ENCODE measurements around the gene SERPING1.
A peak's percentile ranks its signal among the peaks of the same experiment; 100 is the strongest.
"Not testable (repeated sequence)": the region's sequence is repeated elsewhere in the genome, so short reads cannot be mapped to it uniquely, and the experiment has no call there.

Gene SERPING1

DNA sequence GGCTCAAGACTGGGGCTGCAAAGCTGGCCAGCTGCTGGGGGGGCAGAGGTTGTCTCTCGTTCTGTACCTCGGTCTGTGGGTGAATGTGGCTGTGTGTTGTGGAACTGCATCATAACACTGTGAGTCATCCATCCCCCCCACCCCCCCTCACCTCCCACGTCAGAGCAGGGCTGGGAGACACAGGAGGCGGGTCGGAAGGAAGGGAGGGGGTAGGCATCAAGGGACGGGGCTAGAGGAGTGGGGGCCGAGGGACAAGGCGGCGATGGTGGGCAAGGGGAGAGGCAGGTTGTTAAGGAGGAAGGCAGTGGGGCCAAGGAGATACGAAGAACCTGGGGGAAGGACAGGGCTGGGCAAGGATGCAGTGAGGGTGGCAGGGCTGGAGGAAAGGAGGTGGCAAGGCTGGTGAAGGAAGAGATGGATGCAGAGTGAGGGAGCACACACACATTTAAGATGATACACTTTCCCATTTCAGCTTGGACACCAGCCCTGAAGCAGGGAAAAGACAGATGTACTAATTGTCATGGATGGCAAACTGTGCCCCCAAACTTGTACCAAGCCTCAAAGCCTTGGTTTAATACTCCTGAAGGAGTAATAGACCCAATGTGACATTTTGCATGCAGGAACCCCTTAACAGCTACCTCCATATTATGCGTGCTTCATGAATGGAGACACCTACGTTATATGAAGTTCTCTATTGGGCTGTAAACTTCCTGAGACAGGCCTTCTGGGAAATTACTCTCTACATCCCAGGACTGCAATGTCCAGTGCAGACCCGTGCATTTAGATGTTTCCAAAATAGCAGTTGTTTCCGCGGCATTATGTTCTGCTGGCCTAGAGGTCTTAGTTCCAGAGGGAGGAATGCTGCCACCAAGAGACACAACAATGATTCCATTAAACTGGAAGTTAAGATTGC is 52.6 kb downstream of the SERPING1 start, which contains the start of gene YPEL4:
TSS of gene YPEL4 (minus strand) at position 87 of the 913 bp plus-strand sequence. CDS start 2,805 bp downstream, outside the sequence.
- DNase-seq (ENCODE audit: low read depth), result peak; percentile 83
- TF ChIP-seq, protein P1, sequence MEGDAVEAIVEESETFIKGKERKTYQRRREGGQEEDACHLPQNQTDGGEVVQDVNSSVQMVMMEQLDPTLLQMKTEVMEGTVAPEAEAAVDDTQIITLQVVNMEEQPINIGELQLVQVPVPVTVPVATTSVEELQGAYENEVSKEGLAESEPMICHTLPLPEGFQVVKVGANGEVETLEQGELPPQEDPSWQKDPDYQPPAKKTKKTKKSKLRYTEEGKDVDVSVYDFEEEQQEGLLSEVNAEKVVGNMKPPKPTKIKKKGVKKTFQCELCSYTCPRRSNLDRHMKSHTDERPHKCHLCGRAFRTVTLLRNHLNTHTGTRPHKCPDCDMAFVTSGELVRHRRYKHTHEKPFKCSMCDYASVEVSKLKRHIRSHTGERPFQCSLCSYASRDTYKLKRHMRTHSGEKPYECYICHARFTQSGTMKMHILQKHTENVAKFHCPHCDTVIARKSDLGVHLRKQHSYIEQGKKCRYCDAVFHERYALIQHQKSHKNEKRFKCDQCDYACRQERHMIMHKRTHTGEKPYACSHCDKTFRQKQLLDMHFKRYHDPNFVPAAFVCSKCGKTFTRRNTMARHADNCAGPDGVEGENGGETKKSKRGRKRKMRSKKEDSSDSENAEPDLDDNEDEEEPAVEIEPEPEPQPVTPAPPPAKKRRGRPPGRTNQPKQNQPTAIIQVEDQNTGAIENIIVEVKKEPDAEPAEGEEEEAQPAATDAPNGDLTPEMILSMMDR (conservative IDR thresholded peaks at IDR 0.05; ENCODE audit: control insufficient read depth, insufficient read depth, low read depth, low read length), result no peak
- H3K4me3 ChIP-seq (ENCODE audit: control insufficient read depth, low read depth, low read length), result peak within 1 kb of the TSS; percentile 52

DNA sequence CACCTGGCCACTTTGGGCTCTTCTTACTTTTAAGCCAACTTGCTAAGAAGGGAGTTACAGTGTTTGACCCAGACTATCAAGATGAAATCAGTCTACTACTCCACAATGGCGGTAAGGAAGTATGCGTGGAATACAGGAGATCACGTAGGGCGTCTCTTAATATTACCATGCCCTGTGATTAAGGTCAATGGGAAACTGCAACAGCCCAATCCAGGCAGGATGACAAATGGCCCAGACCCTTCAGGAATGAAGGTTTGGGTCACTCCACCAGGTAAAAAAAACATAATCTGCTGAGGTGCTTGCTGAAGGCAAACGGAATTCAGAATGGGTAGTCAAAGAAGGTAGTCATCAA is 53.2 kb downstream of the SERPING1 start:
- H3K4me3 ChIP-seq (ENCODE audit: control insufficient read depth, low read depth, low read length), result no peak overlapping the region
- TF ChIP-seq, protein P1 (conservative IDR thresholded peaks at IDR 0.05; ENCODE audit: control insufficient read depth, insufficient read depth, low read depth, low read length), result no peak
- DNase-seq (ENCODE audit: low read depth), result no peak

DNA sequence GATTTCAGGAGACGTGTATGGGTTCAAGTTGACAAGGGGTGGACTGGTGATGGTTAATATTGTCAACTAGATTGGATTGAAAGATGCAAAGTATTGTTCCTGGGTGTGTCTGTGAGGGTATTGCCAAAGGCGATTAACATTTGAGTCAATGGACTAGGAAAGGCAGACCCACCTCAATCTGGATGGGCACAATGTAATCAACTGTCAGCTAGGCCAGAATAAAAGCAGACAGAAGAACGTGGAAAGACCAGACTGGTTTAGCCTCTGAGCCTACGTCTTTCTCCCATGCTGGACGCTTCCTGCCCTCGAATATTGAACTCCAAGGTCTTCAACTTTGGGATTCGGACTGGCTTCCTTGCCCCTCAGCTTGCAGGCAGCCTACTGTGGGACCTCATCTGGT is 53.9 kb downstream of the SERPING1 start:
- TF ChIP-seq, protein P1 (conservative IDR thresholded peaks at IDR 0.05; ENCODE audit: control insufficient read depth, insufficient read depth, low read depth, low read length), result no peak
- no peak overlapping the region for H3K4me3 ChIP-seq (ENCODE audit: control insufficient read depth, low read depth, low read length)
- DNase-seq (ENCODE audit: low read depth), result no peak

DNA sequence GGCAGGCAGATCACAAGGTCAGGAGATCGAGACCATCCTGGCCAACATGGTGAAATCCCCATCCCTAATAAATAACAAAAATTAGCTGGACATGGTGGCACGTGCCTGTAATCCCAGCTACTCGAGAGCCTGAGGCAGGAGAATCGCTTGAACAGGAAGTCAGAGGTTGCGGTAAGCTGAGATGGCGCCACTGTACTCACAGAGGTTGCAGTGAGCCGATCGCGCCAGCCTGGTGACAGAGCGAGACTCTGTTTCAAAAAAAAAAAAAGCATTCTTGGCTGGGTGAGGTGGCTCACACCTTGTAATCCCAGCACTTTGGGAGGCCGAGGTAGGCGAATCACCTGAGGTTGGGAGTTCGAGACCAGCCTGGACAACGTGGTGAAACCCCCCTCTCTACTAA is 54.7 kb downstream of the SERPING1 start:
- DNase-seq (ENCODE audit: low read depth); H3K4me3 ChIP-seq (ENCODE audit: control insufficient read depth, low read depth, low read length): not testable (repeated sequence)

DNA sequence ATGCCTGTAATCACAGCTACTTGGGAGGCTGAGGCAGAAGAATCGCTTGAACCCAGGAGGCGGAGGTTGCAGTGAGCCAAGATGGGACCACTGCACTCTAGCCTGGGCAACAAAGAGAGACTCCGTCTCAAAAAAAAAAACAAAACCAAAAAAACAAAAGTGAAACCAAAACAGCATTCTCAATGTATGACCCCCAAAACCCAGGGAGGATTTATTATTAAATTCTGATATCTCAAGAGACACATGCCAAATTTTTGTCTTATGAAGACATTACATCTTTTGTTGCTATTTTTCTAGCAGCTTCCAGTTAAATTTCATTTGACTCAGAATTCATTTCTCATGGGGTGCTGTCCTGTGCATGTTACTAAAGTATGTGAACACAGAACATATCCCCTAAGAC is 55.2 kb downstream of the SERPING1 start:
- no peak for DNase-seq (ENCODE audit: low read depth)
- H3K4me3 ChIP-seq (ENCODE audit: control insufficient read depth, low read depth, low read length), result no peak overlapping the region
- TF ChIP-seq, protein P1 (conservative IDR thresholded peaks at IDR 0.05; ENCODE audit: control insufficient read depth, insufficient read depth, low read depth, low read length), result no peak

DNA sequence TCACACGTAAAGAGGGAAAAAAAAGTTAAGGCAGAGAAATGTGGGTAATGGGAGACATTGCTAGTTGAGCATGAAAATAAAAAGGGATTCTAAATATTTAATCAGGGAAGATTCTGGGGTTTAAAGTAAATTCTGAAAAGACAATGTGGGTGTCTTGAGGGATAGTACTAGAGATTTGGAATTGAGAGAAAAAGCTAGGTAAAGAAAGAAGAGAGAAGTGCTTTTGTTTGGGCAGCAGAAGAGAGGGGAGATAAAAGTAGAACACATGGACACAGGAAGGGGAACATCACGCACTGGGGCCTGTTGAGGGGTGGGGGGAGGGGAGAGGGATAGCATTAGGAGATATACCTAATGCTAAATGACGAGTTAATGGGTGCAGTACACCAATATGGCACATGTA is 55.7 kb downstream of the SERPING1 start:
- TF ChIP-seq, protein P1 (conservative IDR thresholded peaks at IDR 0.05; ENCODE audit: control insufficient read depth, insufficient read depth, low read depth, low read length), result no peak
- no peak for DNase-seq (ENCODE audit: low read depth)
- H3K4me3 ChIP-seq (ENCODE audit: control insufficient read depth, low read depth, low read length), result no peak overlapping the region

DNA sequence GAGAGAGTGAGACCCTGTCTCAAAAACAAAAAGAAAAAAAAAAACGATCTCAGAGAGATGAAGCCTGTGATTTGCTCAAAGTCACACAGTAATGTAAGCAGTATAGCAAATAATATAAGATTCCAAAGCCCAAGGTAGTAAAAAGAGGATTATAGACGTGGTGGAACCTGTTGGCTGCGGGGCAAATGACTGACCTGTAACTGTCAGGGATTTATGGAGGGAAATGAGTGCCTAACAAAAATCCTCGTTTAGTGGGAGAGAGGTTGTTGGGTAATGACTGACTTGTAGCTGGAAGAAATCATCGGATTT is 59.4 kb downstream of the SERPING1 start:
- TF ChIP-seq, protein P1 (conservative IDR thresholded peaks at IDR 0.05; ENCODE audit: control insufficient read depth, insufficient read depth, low read depth, low read length), result no peak
- H3K4me3 ChIP-seq (ENCODE audit: control insufficient read depth, low read depth, low read length), result peak overlapping the region; percentile 99
- DNase-seq (ENCODE audit: low read depth), result no peak
